Thoracic aorta (tissue), 2 donors: ENCODE measurements around the gene AOPEP. TPM values are rescaled to one million over a fixed set of nuclear protein-coding genes. Genes with fewer than 3 reads are reported as not detected.
A peak's percentile ranks its signal among the peaks of the same experiment; 100 is the strongest.

Experiments used
- ATAC-seq: fragments of 150-250 bp; one replicate; pipeline ENCODE4 v1.8.0; 2017; ENCODE audit warnings: low read depth; ENCODE audit not compliant: insufficient number of reproducible peaks, low FRiP score
- DNase-seq: peaks from one replicate; pipeline ENCODE4 v3.0.0-alpha.2; 2020; ENCODE audit warnings: low spot score
- H3K27ac ChIP-seq, 2 donors: fragments of 200-600 bp; sonication (generic); 1 replicate in 1 of 2; 2 replicates in 1 of 2; pipeline ENCODE4 v1.5.1; 2016; ENCODE audit warnings: mild to moderate bottlenecking in 2 of 2, moderate library complexity in 2 of 2
- H3K27me3 ChIP-seq: fragments of 200-600 bp; sonication (generic); replicated peaks from 2 replicates; pipeline ENCODE4 v1.6.0; 2016; ENCODE audit warnings: mild to moderate bottlenecking; ENCODE audit not compliant: insufficient read depth
- H3K36me3 ChIP-seq: fragments of 200-600 bp; sonication (generic); one replicate; pipeline ENCODE4 v1.5.1; 2016
- H3K4me1 ChIP-seq, 2 donors: fragments of 200-600 bp; sonication (generic); 1 replicate in 1 of 2; 2 replicates in 1 of 2; pipeline versions ENCODE4 v1.5.1 to v1.6.0; 2016; ENCODE audit warnings: low read depth in 2 of 2, mild to moderate bottlenecking in 1 of 2; ENCODE audit not compliant: control insufficient read depth in 1 of 2
- H3K4me3 ChIP-seq: fragments of 200-600 bp; sonication (generic); 2 replicates; pipeline ENCODE4 v1.5.1; 2016; ENCODE audit warnings: mild to moderate bottlenecking
- H3K9me3 ChIP-seq: fragments of 200-600 bp; sonication (generic); 2 replicates; pipeline ENCODE4 v1.5.1; 2016
- CTCF ChIP-seq: fragments of 200-600 bp; sonication (generic); IDR thresholded peaks from one replicate; pipeline ENCODE4 v1.5.1; 2019; ENCODE audit warnings: antibody characterized with exemption
- total RNA-seq, 2 donors: library from RNA; depleted of rRNA; stranded (reverse); fragments of >200 nt; gene quantifications; one replicate each; pipeline versions ENCODE4 v1.1.0 to v1.2.3, GENCODE V29; 2016

The AOPEP gene
- total RNA-seq, 2 donors from 2014 or later, result 494 to 668 TPM

GRCh38 chr9:95031711-95032461 lies 305.4 kb downstream of the AOPEP start:
- ATAC-seq (no peak), DNase-seq (no peak)
- Histone ChIP-seq H3K4me1 (peaks cover 67 to 96% of the 10 kb centered on the region in 2 donors), H3K36me3 (no peaks in the 10 kb centered on the region), H3K27me3 (no peaks in the 10 kb centered on the region), H3K27ac (peak overlapping the region; percentile 74 to 97), H3K4me3 (peak overlapping the region; percentile 21), H3K9me3 (no peaks in the 10 kb centered on the region)
- TF ChIP-seq CTCF, result no peak

- no peak for ATAC-seq
- Histone ChIP-seq H3K27ac (peak overlapping the region; percentile 74 to 97), H3K9me3 (no peaks in the 10 kb centered on the region), H3K4me1 (peaks cover 67 to 99% of the 10 kb centered on the region in 2 donors), H3K36me3 (no peaks in the 10 kb centered on the region), H3K27me3 (no peaks in the 10 kb centered on the region), H3K4me3 (peak overlapping the region; percentile 21)
- no peak for TF ChIP-seq CTCF
- DNase-seq, result no peak
Observed at GRCh38 chr9:95032580-95033341, 306.3 kb downstream of the AOPEP start.

GRCh38 chr9:95035846-95036245 lies 309.3 kb downstream of the AOPEP start:
- DNase-seq (no peak), ATAC-seq (no peak)
- Histone ChIP-seq H3K36me3 (peaks cover 4% of the 10 kb centered on the region), H3K27ac (peak overlapping the region; percentile 46 to 69), H3K9me3 (no peaks in the 10 kb centered on the region), H3K4me3 (peak overlapping the region; percentile 29), H3K4me1 (peaks cover 58 to 99% of the 10 kb centered on the region in 2 donors), H3K27me3 (no peaks in the 10 kb centered on the region)
- no peak for TF ChIP-seq CTCF

- Histone ChIP-seq H3K4me3 (peak overlapping the region; percentile 29), H3K27ac (peak overlapping the region; percentile 59 to 69), H3K36me3 (peaks cover 4% of the 10 kb centered on the region), H3K4me1 (peaks cover 56 to 99% of the 10 kb centered on the region in 2 donors), H3K27me3 (no peaks in the 10 kb centered on the region), H3K9me3 (no peaks in the 10 kb centered on the region)
- no peak for TF ChIP-seq CTCF
- no peak for DNase-seq
- ATAC-seq, result no peak
Observed at GRCh38 chr9:95036676-95037075, 310.2 kb downstream of the AOPEP start.

GRCh38 chr9:95037789-95038521 lies 311.5 kb downstream of the AOPEP start:
- Histone ChIP-seq H3K9me3 (no peaks in the 10 kb centered on the region), H3K36me3 (peaks cover 4% of the 10 kb centered on the region), H3K27me3 (no peaks in the 10 kb centered on the region), H3K27ac (peak overlapping the region; percentile 59 to 69), H3K4me1 (peaks cover 48 to 96% of the 10 kb centered on the region in 2 donors), H3K4me3 (peak overlapping the region; percentile 41)
- DNase-seq, result no peak
- ATAC-seq, result no peak
- no peak for TF ChIP-seq CTCF
